Measurements from ENCODE around the gene CD99. TPM values are rescaled to one million over a fixed set of nuclear protein-coding genes. Genes with fewer than 3 reads are reported as not detected.
"Not testable (repeated sequence)": the region's sequence is repeated elsewhere in the genome, so short reads cannot be mapped to it uniquely, and the experiment has no call there.

CD99 gene
- total RNA-seq, 1 donor from 2014 or later, result 122 TPM

DNA sequence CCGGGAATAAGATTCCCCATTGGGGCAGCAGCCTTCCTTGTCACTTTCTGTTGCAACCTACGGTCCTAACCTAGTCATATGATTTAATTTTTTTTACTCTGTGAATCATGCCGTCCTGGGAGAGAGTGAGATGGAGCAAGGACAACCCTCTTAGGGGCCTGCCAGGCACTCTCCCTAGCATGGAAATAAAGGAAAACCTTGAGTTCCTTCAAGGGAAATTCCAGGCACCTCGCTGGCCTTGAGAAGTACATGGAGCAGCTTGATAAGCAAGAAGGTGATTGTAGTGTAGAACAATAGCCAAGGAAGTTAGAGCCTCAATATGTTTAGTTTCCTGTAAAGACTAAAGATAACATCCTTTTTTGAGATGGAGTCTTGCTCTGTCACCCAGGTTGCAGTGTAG is 71.6 kb downstream of the CD99 start:
- H3K4me3 ChIP-seq (ENCODE audit: low read length in 3 of 3); H3K9ac ChIP-seq (ENCODE audit: low read depth in 1 of 3, low read length in 3 of 3); H3K27ac ChIP-seq (ENCODE audit: low read depth, low read length); H3K36me3 ChIP-seq (ENCODE audit: control insufficient read depth in 3 of 3, insufficient read depth in 3 of 3, low read length in 3 of 3); H3K4me1 ChIP-seq (ENCODE audit: control insufficient read depth in 3 of 3, insufficient read depth in 3 of 3, low read length in 3 of 3); H3K27me3 ChIP-seq (ENCODE audit: control insufficient read depth in 3 of 3, insufficient read depth in 3 of 3, low read length in 3 of 3); H3K9me3 ChIP-seq (ENCODE audit: control insufficient read depth in 3 of 3, low read length in 3 of 3): not testable (repeated sequence)

DNA sequence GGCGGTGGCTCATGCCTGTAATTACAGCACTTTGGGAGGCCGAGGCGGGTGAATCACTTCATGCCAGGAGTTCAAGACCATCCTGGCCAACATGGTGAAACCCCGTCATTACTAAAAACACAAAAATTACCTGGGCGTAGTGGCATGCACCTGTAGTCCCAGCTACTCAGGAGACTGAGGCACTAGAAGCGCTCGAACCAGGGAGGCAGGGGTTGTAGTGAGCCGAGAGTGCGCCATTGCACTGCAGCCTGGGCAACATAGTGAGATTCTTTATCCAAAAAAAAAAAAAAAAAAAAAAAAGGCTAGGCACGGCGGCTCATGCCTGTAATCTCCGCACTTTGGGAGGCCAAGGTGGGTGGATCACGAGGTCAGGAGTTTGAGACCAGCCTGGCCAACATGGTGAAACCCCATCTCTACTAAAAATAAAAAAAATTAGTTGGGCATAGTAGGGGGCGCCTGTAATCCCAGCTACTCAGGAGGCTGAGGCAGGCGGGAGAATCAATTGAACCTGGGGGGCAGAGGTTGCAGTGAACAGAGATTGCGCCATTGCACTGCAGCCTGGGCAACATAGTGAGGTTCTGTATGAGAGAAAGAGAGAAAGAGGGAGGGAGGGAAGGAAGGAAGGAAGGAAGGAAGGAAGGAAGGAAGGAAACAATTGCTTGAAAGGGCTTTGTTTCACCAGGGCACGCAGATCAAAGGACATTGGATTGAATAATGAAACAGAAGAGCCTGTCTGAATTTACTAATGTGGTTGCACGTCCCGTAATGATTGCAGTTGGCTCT is 73.9 kb downstream of the CD99 start:
- H3K27ac ChIP-seq (ENCODE audit: low read depth, low read length); H3K36me3 ChIP-seq (ENCODE audit: control insufficient read depth in 3 of 3, insufficient read depth in 3 of 3, low read length in 3 of 3); H3K4me1 ChIP-seq (ENCODE audit: control insufficient read depth in 3 of 3, insufficient read depth in 3 of 3, low read length in 3 of 3); H3K4me3 ChIP-seq (ENCODE audit: low read length in 3 of 3); H3K9me3 ChIP-seq (ENCODE audit: control insufficient read depth in 3 of 3, low read length in 3 of 3); H3K27me3 ChIP-seq (ENCODE audit: control insufficient read depth in 3 of 3, insufficient read depth in 3 of 3, low read length in 3 of 3); H3K9ac ChIP-seq (ENCODE audit: low read depth in 1 of 3, low read length in 3 of 3): not testable (repeated sequence)

DNA sequence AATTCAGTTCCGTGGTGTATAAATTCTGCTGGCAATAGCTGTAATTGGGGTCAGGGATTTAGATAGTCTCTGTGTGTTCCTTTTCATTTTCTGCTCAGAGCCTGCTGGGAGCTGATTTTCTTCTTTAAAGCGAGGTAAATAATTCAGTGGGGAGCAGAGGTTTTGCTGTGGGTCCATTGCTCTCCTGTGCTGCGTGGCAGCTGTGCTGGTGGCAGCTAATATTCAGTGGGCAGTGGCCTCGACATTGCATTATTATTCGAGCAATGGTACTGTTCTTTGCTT is 74.4 kb downstream of the CD99 start:
- no peak overlapping the region for H3K9ac ChIP-seq (ENCODE audit: low read depth in 1 of 3, low read length in 3 of 3)

DNA sequence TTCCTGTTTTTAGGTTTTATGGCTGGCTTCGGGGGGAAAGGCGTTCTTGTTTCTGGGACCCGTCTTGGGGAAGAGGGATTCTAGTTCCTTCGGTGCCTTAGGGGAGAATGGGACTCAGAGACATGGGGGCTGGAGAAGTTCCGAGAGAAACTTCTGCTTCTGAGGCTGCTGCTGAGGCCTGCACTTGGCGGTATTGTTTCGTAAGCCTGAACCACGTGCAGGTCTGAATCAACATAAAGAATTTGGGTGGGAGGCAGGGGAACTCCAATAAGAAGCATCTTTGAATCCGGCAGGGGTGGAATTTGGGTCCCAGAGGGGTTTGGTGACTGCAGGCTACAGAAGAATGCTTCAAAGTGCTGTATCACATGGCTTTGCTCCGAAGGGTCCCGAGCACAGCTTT is 75.8 kb downstream of the CD99 start:
- H3K27me3 ChIP-seq (ENCODE audit: control insufficient read depth in 3 of 3, insufficient read depth in 3 of 3, low read length in 3 of 3), result no peaks in the 10 kb centered on the region
- H3K27ac ChIP-seq (ENCODE audit: low read depth, low read length), result no peak overlapping the region
- no peak overlapping the region for H3K9ac ChIP-seq (ENCODE audit: low read depth in 1 of 3, low read length in 3 of 3)

More for the DNA sequence above, 74.4 kb downstream of the CD99 start:
- no peak overlapping the region for H3K4me3 ChIP-seq (ENCODE audit: low read length in 3 of 3)
- no peak overlapping the region for H3K27ac ChIP-seq (ENCODE audit: low read depth, low read length)
- H3K4me1 ChIP-seq (ENCODE audit: control insufficient read depth in 3 of 3, insufficient read depth in 3 of 3, low read length in 3 of 3), result peaks cover 0 to 5% (median 4%) of the 10 kb centered on the region in 3 donors
- H3K36me3 ChIP-seq (ENCODE audit: control insufficient read depth in 3 of 3, insufficient read depth in 3 of 3, low read length in 3 of 3), result no peaks in the 10 kb centered on the region
- no peaks in the 10 kb centered on the region for H3K27me3 ChIP-seq (ENCODE audit: control insufficient read depth in 3 of 3, insufficient read depth in 3 of 3, low read length in 3 of 3)
- H3K9me3 ChIP-seq (ENCODE audit: control insufficient read depth in 3 of 3, low read length in 3 of 3), result no peaks in the 10 kb centered on the region

DNA sequence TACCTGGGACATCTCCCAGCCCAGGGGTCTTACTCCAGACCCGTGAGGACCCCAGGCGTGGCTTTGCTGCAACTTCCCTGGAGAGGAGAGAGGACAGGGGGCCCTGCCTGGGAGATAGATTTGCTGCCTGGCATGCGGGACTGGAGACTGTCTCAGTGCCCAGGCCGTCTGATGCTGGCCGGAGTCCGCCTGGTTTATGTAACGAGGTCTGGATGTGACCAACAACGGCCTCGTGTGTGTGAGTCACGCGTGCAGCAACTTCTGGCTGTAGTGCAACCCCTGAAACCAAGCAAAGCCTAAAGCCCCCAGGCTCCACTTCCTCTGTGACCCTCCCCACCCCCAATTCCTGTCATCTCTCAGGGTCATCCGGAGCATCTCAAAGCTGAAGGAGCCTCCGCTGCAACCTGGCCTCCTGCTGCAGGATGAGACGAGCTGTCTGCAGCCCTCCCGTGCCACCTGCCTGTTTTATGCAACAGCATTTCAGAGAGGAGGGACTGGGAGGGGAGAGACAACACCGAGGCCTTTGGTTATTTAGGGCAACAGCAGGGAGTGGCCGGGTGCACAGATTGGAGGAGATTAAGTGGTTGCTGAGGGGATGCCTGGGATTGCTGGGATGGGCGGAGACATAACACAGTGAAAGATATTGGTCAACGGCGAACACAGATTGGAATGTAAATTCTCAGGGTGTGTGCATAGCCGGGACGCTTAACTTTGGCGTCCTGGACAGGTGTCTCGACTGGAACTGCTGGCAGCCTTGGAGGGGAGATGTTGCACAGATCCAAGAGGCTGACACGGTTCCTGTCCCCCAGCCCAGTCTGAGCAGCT is 76.7 kb downstream of the CD99 start:
- Histone ChIP-seq H3K9me3 (ENCODE audit: control insufficient read depth in 3 of 3, low read length in 3 of 3) (no peaks in the 10 kb centered on the region), H3K9ac (ENCODE audit: low read depth in 1 of 3, low read length in 3 of 3) (no peak overlapping the region), H3K4me3 (ENCODE audit: low read length in 3 of 3) (no peak overlapping the region), H3K36me3 (ENCODE audit: control insufficient read depth in 3 of 3, insufficient read depth in 3 of 3, low read length in 3 of 3) (no peaks in the 10 kb centered on the region), H3K27ac (ENCODE audit: low read depth, low read length) (no peak overlapping the region), H3K27me3 (ENCODE audit: control insufficient read depth in 3 of 3, insufficient read depth in 3 of 3, low read length in 3 of 3) (no peaks in the 10 kb centered on the region), H3K4me1 (ENCODE audit: control insufficient read depth in 3 of 3, insufficient read depth in 3 of 3, low read length in 3 of 3) (peaks cover 0 to 5% (median 4%) of the 10 kb centered on the region in 3 donors)

More for the DNA sequence above, 75.8 kb downstream of the CD99 start:
- peaks cover 0 to 5% (median 4%) of the 10 kb centered on the region in 3 donors for H3K4me1 ChIP-seq (ENCODE audit: control insufficient read depth in 3 of 3, insufficient read depth in 3 of 3, low read length in 3 of 3)
- H3K4me3 ChIP-seq (ENCODE audit: low read length in 3 of 3), result no peak overlapping the region
- no peaks in the 10 kb centered on the region for H3K9me3 ChIP-seq (ENCODE audit: control insufficient read depth in 3 of 3, low read length in 3 of 3)
- no peaks in the 10 kb centered on the region for H3K36me3 ChIP-seq (ENCODE audit: control insufficient read depth in 3 of 3, insufficient read depth in 3 of 3, low read length in 3 of 3)

DNA sequence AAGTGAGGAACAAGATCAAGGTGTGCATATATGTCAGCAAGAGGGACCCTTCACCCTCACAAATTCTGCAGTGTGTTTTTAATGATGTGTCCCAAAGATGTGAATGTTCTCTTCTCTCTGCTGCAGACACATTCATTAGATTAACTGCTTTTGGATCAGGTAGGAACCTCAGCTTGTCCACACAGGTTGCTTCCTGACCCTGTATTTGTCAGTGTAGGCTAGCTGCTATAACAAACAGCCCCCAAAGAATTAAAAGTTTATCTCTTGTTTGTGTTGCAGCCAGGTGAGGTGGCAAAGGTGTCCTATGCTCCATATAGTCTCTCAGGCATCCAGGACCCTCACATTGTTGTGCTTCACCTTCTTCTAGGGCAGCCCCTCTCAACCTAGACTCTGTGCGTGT is 78.5 kb downstream of the CD99 start:
- H3K9ac ChIP-seq (ENCODE audit: low read depth in 1 of 3, low read length in 3 of 3), result no peak overlapping the region
- H3K27ac ChIP-seq (ENCODE audit: low read depth, low read length), result no peak overlapping the region
- no peaks in the 10 kb centered on the region for H3K36me3 ChIP-seq (ENCODE audit: control insufficient read depth in 3 of 3, insufficient read depth in 3 of 3, low read length in 3 of 3)
- H3K4me1 ChIP-seq (ENCODE audit: control insufficient read depth in 3 of 3, insufficient read depth in 3 of 3, low read length in 3 of 3), result peaks cover 0 to 5% (median 4%) of the 10 kb centered on the region in 3 donors
- no peak overlapping the region for H3K4me3 ChIP-seq (ENCODE audit: low read length in 3 of 3)
- peaks cover 0 to 2% (median 0%) of the 10 kb centered on the region in 3 donors for H3K27me3 ChIP-seq (ENCODE audit: control insufficient read depth in 3 of 3, insufficient read depth in 3 of 3, low read length in 3 of 3)
- peaks cover 0 to 2% (median 0%) of the 10 kb centered on the region in 3 donors for H3K9me3 ChIP-seq (ENCODE audit: control insufficient read depth in 3 of 3, low read length in 3 of 3)

DNA sequence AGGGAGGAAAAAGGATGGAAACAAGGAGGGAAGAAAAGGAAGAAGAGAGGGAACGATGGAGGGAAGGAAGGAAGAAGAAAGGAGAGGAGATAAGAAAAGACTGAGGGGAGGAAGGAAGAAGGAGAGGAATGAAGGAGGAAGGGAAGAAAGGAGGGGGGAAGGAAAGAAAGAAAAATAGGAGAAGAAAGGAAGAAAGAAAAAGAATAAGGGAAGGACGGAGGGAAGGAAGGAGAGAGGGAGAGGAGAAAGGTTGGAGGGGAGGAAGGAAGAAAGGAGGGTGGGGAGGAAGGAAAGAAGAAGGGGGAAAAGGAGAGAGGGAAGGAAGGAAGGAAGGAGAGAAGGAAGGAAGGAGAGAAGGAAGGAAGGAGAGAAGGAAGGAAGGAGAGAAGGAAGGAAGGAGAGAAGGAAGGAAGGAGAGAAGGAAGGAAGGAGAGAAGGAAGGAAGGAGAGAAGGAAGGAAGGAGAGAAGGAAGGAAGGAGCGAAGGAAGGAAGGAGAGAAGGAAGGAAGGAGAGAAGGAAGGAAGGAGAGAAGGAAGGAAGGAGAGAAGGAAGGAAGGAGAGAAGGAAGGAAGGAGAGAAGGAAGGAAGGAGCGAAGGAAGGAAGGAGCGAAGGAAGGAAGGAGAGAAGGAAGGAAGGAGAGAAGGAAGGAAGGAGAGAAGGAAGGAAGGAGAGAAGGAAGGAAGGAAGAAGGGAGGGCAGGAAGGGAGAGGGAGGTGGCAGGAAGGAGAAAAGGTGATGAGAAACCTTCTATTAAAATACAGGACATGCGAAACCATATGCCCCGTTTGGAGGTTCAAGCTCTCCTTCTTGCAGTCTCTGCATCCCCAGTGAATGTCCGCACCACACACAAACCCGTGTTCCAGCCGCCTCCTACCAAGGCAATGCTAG is 82.3 kb downstream of the CD99 start:
- H3K4me3 ChIP-seq (ENCODE audit: low read length in 3 of 3); H3K36me3 ChIP-seq (ENCODE audit: control insufficient read depth in 3 of 3, insufficient read depth in 3 of 3, low read length in 3 of 3); H3K9ac ChIP-seq (ENCODE audit: low read depth in 1 of 3, low read length in 3 of 3); H3K27me3 ChIP-seq (ENCODE audit: control insufficient read depth in 3 of 3, insufficient read depth in 3 of 3, low read length in 3 of 3); H3K4me1 ChIP-seq (ENCODE audit: control insufficient read depth in 3 of 3, insufficient read depth in 3 of 3, low read length in 3 of 3); H3K27ac ChIP-seq (ENCODE audit: low read depth, low read length); H3K9me3 ChIP-seq (ENCODE audit: control insufficient read depth in 3 of 3, low read length in 3 of 3): not testable (repeated sequence)

DNA sequence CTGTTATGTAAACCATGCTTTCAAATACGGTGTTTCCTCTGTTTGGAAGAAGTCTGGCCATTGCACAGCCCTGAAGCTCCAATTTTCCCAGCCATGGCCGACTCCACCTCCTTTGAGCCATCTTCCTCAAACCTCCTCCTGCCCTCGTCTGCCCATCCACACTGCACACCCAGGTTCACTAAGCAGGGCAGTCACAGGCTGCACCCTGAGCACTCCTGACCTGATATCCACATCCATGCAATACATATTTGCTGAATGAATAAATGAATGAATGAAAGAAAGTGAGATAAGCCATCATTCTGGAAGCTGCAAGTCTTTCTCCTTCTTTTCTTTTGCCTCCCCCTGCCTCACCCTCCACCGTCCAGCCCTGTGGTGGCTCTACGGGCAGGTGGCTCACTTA is 83.0 kb downstream of the CD99 start:
- no peaks in the 10 kb centered on the region for H3K36me3 ChIP-seq (ENCODE audit: control insufficient read depth in 3 of 3, insufficient read depth in 3 of 3, low read length in 3 of 3)
- H3K27ac ChIP-seq (ENCODE audit: low read depth, low read length), result no peak overlapping the region
- peaks cover 0 to 7% (median 0%) of the 10 kb centered on the region in 3 donors for H3K9me3 ChIP-seq (ENCODE audit: control insufficient read depth in 3 of 3, low read length in 3 of 3)
- H3K9ac ChIP-seq (ENCODE audit: low read depth in 1 of 3, low read length in 3 of 3), result no peak overlapping the region
- no peak overlapping the region for H3K4me3 ChIP-seq (ENCODE audit: low read length in 3 of 3)
- peaks cover 0 to 2% (median 0%) of the 10 kb centered on the region in 3 donors for H3K27me3 ChIP-seq (ENCODE audit: control insufficient read depth in 3 of 3, insufficient read depth in 3 of 3, low read length in 3 of 3)
- no peaks in the 10 kb centered on the region for H3K4me1 ChIP-seq (ENCODE audit: control insufficient read depth in 3 of 3, insufficient read depth in 3 of 3, low read length in 3 of 3)

DNA sequence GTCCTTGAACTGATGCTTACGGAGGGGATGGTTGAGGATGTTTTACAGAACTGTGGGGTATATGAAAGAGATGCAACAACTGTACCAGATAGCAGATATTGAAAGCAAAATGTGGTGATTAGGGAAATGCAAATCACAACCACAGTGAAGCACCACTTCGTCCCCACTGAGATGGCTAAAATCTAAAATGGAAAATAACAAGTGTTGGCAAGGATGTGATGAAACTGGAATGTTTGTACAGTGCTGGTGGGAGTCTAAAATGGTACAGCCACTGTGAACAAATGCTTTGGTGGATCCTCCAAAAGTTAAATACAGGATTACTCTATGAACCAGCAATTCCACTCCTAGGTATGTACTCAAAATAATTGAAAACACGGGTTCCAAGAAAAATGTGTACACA is 83.7 kb downstream of the CD99 start:
- Histone ChIP-seq H3K27ac (ENCODE audit: low read depth, low read length) (no peak overlapping the region), H3K27me3 (ENCODE audit: control insufficient read depth in 3 of 3, insufficient read depth in 3 of 3, low read length in 3 of 3) (peaks cover 0 to 2% (median 0%) of the 10 kb centered on the region in 3 donors), H3K4me1 (ENCODE audit: control insufficient read depth in 3 of 3, insufficient read depth in 3 of 3, low read length in 3 of 3) (no peaks in the 10 kb centered on the region), H3K4me3 (ENCODE audit: low read length in 3 of 3) (no peak overlapping the region), H3K36me3 (ENCODE audit: control insufficient read depth in 3 of 3, insufficient read depth in 3 of 3, low read length in 3 of 3) (no peaks in the 10 kb centered on the region), H3K9me3 (ENCODE audit: control insufficient read depth in 3 of 3, low read length in 3 of 3) (peaks cover 0 to 7% (median 0%) of the 10 kb centered on the region in 3 donors), H3K9ac (ENCODE audit: low read depth in 1 of 3, low read length in 3 of 3) (no peak overlapping the region)

All from skeletal muscle tissue (tissue), 4 donors.